HepG2 (cell line): ENCODE results near the gene TAF6.

ENCODE experiments used
- CTCF ChIP-seq: sonication (generic); formaldehyde crosslinking; IDR thresholded peaks from 2 replicates; pipeline ENCODE4 v1.5.0; 2020; ENCODE audit warnings: mild to moderate bottlenecking, missing genetic modification reagents, moderate library complexity
- EZH2 ChIP-seq: conservative IDR thresholded peaks from 2 replicates; pipeline ENCODE4 v1.6.1; 2012; ENCODE audit warnings: mild to moderate bottlenecking, low read depth, low read length, moderate library complexity
- HOXA3 ChIP-seq: sonication (generic); formaldehyde crosslinking; IDR thresholded peaks from 2 replicates; pipeline ENCODE4 v1.5.0; 2020; ENCODE audit warnings: missing genetic modification reagents
- KDM5B ChIP-seq: sonication (generic); formaldehyde crosslinking; IDR thresholded peaks from 2 replicates; pipeline ENCODE4 v1.4.0; 2020; ENCODE audit warnings: missing genetic modification reagents, mild to moderate bottlenecking, borderline replicate concordance
- LCORL ChIP-seq, 2 experiments: fragments of 450-650 bp in 1 of 2; sonication (generic) in 1 of 2; formaldehyde crosslinking in 1 of 2; IDR thresholded peaks; 2 replicates each; pipeline versions ENCODE4 v1.5.0 to v1.6.1; 2017 to 2020; ENCODE audit warnings: antibody characterized with exemption in 1 of 2, missing genetic modification reagents in 1 of 2
- PHF8 ChIP-seq: sonication (generic); formaldehyde crosslinking; IDR thresholded peaks from 2 replicates; pipeline ENCODE4 v1.5.0; 2020; ENCODE audit warnings: missing genetic modification reagents
- POLR2AphosphoS5 ChIP-seq: IDR thresholded peaks from 2 replicates; pipeline ENCODE4 v1.6.1; 2012; ENCODE audit warnings: low read depth, low read length
- PRPF4 ChIP-seq: fragments of 200-400 bp; formaldehyde crosslinking; IDR thresholded peaks from 2 replicates; pipeline ENCODE4 v1.6.1; 2016; ENCODE audit warnings: low read length, low read depth; ENCODE audit not compliant: poor library complexity, severe bottlenecking
- RXRB ChIP-seq: IDR thresholded peaks from 2 replicates; pipeline ENCODE4 v1.6.1; 2016; ENCODE audit warnings: borderline replicate concordance, missing genetic modification reagents, missing compliant biosample characterization
- SKIL ChIP-seq: sonication (generic); formaldehyde crosslinking; IDR thresholded peaks from 2 replicates; pipeline ENCODE4 v1.8.0; 2022; ENCODE audit warnings: missing genetic modification reagents, mild to moderate bottlenecking, moderate library complexity, borderline replicate concordance
- ZFX ChIP-seq: sonication (generic); formaldehyde crosslinking; IDR thresholded peaks from 2 replicates; pipeline ENCODE4 v1.4.0; 2020; ENCODE audit warnings: mild to moderate bottlenecking, low read depth, missing genetic modification reagents, moderate library complexity
- ZNF138 ChIP-seq: sonication (generic); formaldehyde crosslinking; IDR thresholded peaks from 2 replicates; pipeline ENCODE4 v1.5.0; 2020; ENCODE audit warnings: mild to moderate bottlenecking, low read depth, missing genetic modification reagents
- ZNF407 ChIP-seq: sonication (generic); formaldehyde crosslinking; IDR thresholded peaks from one replicate; pipeline ENCODE4 v1.5.1; 2020; ENCODE audit warnings: mild to moderate bottlenecking, missing genetic modification reagents; ENCODE audit errors: not compliant biosample characterization
- ZNF501 ChIP-seq: sonication (generic); formaldehyde crosslinking; IDR thresholded peaks from 2 replicates; pipeline ENCODE4 v1.5.1; 2020; ENCODE audit warnings: mild to moderate bottlenecking, moderate library complexity, missing genetic modification reagents

- TF ChIP-seq KDM5B (CRISPR knock-in tag) (peak; percentile 32; the same call in 1 of the 2 replicates), ZNF138 (CRISPR knock-in tag) (no peak), ZNF407 (CRISPR knock-in tag) (no peak), HOXA3 (CRISPR knock-in tag) (peak; percentile 52), CTCF (CRISPR knock-in tag) (peak; percentile 18; the same call in 1 of the 2 replicates), RXRB (CRISPR knock-in tag) (peak; percentile 74; the same call in 1 of the 2 replicates), ZNF501 (CRISPR knock-in tag) (no peak; the same call in 1 of the 2 replicates), ZFX (CRISPR knock-in tag) (peak; percentile 23; the same call in 1 of the 2 replicates), POLR2AphosphoS5 (no peak), PHF8 (CRISPR knock-in tag) (no peak), LCORL (IDR thresholded peaks at IDR 0.05) (no peak), LCORL (CRISPR knock-in tag; IDR thresholded peaks at IDR 0.05) (no peak), EZH2 (no peak), SKIL (CRISPR knock-in tag) (peak; percentile 26; the same call in 1 of the 2 replicates), PRPF4 (no peak)
Observed at GRCh38 chr7:100157334-100158228, 38.4 kb upstream of the TAF6 start.
